Measurements from ENCODE around the gene CHMP3.

The CHMP3 gene

GRCh38 chr2:86543335-86543734 is 19.9 kb downstream of the CHMP3 start:
- Mint-ChIP-seq H3K9me3 (peaks cover 5% of the 10 kb centered on the region), H3K4me3 (no peak overlapping the region), H3K27ac (no peak overlapping the region), H3K4me1 (ENCODE audit: low read depth) (peaks cover 10% of the 10 kb centered on the region), H3K36me3 (ENCODE audit: low read depth) (peaks cover 68% of the 10 kb centered on the region), H3K27me3 (no peaks in the 10 kb centered on the region)
- DNase-seq = no peak

- no peak overlapping the region for H3K4me3 Mint-ChIP-seq
- H3K4me1 Mint-ChIP-seq (ENCODE audit: low read depth) = peaks cover 6% of the 10 kb centered on the region
- no peak for DNase-seq
- H3K36me3 Mint-ChIP-seq (ENCODE audit: low read depth) = peaks cover 68% of the 10 kb centered on the region
- H3K27me3 Mint-ChIP-seq = no peaks in the 10 kb centered on the region
- no peak overlapping the region for H3K27ac Mint-ChIP-seq
- peaks cover 5% of the 10 kb centered on the region for H3K9me3 Mint-ChIP-seq
Observed at GRCh38 chr2:86542814-86543213, 20.4 kb downstream of the CHMP3 start.

GRCh38 chr2:86541334-86541733 is 21.9 kb downstream of the CHMP3 start:
- Mint-ChIP-seq H3K36me3 (ENCODE audit: low read depth) (peaks cover 65% of the 10 kb centered on the region), H3K27ac (no peak overlapping the region), H3K4me3 (no peak overlapping the region), H3K9me3 (peaks cover 8% of the 10 kb centered on the region), H3K4me1 (ENCODE audit: low read depth) (peaks cover 10% of the 10 kb centered on the region), H3K27me3 (no peaks in the 10 kb centered on the region)
- DNase-seq = no peak

GRCh38 chr2:86533589-86533988 is 29.7 kb downstream of the CHMP3 start:
- Mint-ChIP-seq H3K27me3 (no peaks in the 10 kb centered on the region), H3K9me3 (peaks cover 16% of the 10 kb centered on the region), H3K36me3 (ENCODE audit: low read depth) (peaks cover 48% of the 10 kb centered on the region), H3K27ac (no peak overlapping the region), H3K4me1 (ENCODE audit: low read depth) (peaks cover 29% of the 10 kb centered on the region), H3K4me3 (no peak overlapping the region)
- DNase-seq = no peak

GRCh38 chr2:86525421-86526340 is 37.6 kb downstream of the CHMP3 start:
- H3K27me3 Mint-ChIP-seq = no peaks in the 10 kb centered on the region
- no peaks in the 10 kb centered on the region for H3K9me3 Mint-ChIP-seq
- H3K4me1 Mint-ChIP-seq (ENCODE audit: low read depth) = no peaks in the 10 kb centered on the region
- no peak overlapping the region for H3K27ac Mint-ChIP-seq
- no peak overlapping the region for H3K4me3 Mint-ChIP-seq
- DNase-seq = no peak
- H3K36me3 Mint-ChIP-seq (ENCODE audit: low read depth) = peaks cover 44% of the 10 kb centered on the region

GRCh38 chr2:86523491-86523890 is 39.8 kb downstream of the CHMP3 start:
- Mint-ChIP-seq H3K27me3 (no peaks in the 10 kb centered on the region), H3K4me3 (no peak overlapping the region), H3K36me3 (ENCODE audit: low read depth) (peaks cover 33% of the 10 kb centered on the region), H3K4me1 (ENCODE audit: low read depth) (peaks cover under 1% of the 10 kb centered on the region), H3K27ac (no peak overlapping the region), H3K9me3 (peaks cover 2% of the 10 kb centered on the region)
- DNase-seq = no peak

- no peak for DNase-seq
- Mint-ChIP-seq H3K9me3 (peaks cover 2% of the 10 kb centered on the region), H3K27ac (no peak overlapping the region), H3K27me3 (no peaks in the 10 kb centered on the region), H3K4me3 (no peak overlapping the region), H3K36me3 (ENCODE audit: low read depth) (peaks cover 27% of the 10 kb centered on the region), H3K4me1 (ENCODE audit: low read depth) (peaks cover 2% of the 10 kb centered on the region)
Observed at GRCh38 chr2:86522711-86523110, 40.5 kb downstream of the CHMP3 start.

- DNase-seq = no peak
- Mint-ChIP-seq H3K36me3 (ENCODE audit: low read depth) (peaks cover 21% of the 10 kb centered on the region), H3K27me3 (no peaks in the 10 kb centered on the region), H3K27ac (no peak overlapping the region), H3K4me3 (no peak overlapping the region), H3K4me1 (ENCODE audit: low read depth) (peaks cover 2% of the 10 kb centered on the region), H3K9me3 (peaks cover 2% of the 10 kb centered on the region)
Observed at GRCh38 chr2:86521922-86522321, 41.3 kb downstream of the CHMP3 start.

- Mint-ChIP-seq H3K4me3 (no peak overlapping the region), H3K27me3 (no peaks in the 10 kb centered on the region), H3K27ac (no peak overlapping the region), H3K36me3 (ENCODE audit: low read depth) (peaks cover 6% of the 10 kb centered on the region), H3K9me3 (peaks cover 2% of the 10 kb centered on the region), H3K4me1 (ENCODE audit: low read depth) (peaks cover 3% of the 10 kb centered on the region)
- no peak for DNase-seq
Observed at GRCh38 chr2:86520153-86520552, 43.1 kb downstream of the CHMP3 start.

- Mint-ChIP-seq H3K4me3 (no peak overlapping the region), H3K27me3 (no peaks in the 10 kb centered on the region), H3K4me1 (ENCODE audit: low read depth) (peaks cover 8% of the 10 kb centered on the region), H3K36me3 (ENCODE audit: low read depth) (peaks cover 6% of the 10 kb centered on the region), H3K27ac (no peak overlapping the region), H3K9me3 (peaks cover 2% of the 10 kb centered on the region)
- DNase-seq = no peak
Observed at GRCh38 chr2:86519349-86519748, 43.9 kb downstream of the CHMP3 start.

- Mint-ChIP-seq H3K36me3 (ENCODE audit: low read depth) (peaks cover 5% of the 10 kb centered on the region), H3K9me3 (peaks cover 2% of the 10 kb centered on the region), H3K4me3 (no peak overlapping the region), H3K27ac (no peak overlapping the region), H3K4me1 (ENCODE audit: low read depth) (peaks cover 12% of the 10 kb centered on the region), H3K27me3 (no peaks in the 10 kb centered on the region)
- DNase-seq = no peak
Observed at GRCh38 chr2:86518481-86518880, 44.8 kb downstream of the CHMP3 start.

GRCh38 chr2:86513948-86514660 is 49.1 kb downstream of the CHMP3 start:
- H3K27me3 Mint-ChIP-seq = no peaks in the 10 kb centered on the region
- no peaks in the 10 kb centered on the region for H3K9me3 Mint-ChIP-seq
- H3K27ac Mint-ChIP-seq = no peak overlapping the region
- peaks cover 15% of the 10 kb centered on the region for H3K4me1 Mint-ChIP-seq (ENCODE audit: low read depth)
- no peak overlapping the region for H3K4me3 Mint-ChIP-seq
- no peak for DNase-seq
- H3K36me3 Mint-ChIP-seq (ENCODE audit: low read depth) = peaks cover 26% of the 10 kb centered on the region

- Mint-ChIP-seq H3K36me3 (ENCODE audit: low read depth) (peaks cover 37% of the 10 kb centered on the region), H3K27ac (no peak overlapping the region), H3K4me1 (ENCODE audit: low read depth) (peaks cover 12% of the 10 kb centered on the region), H3K4me3 (no peak overlapping the region), H3K9me3 (no peaks in the 10 kb centered on the region), H3K27me3 (no peaks in the 10 kb centered on the region)
- DNase-seq = no peak
Observed at GRCh38 chr2:86512892-86513291, 50.4 kb downstream of the CHMP3 start.

GRCh38 chr2:86512034-86512433 is 51.2 kb downstream of the CHMP3 start:
- Mint-ChIP-seq H3K27me3 (no peaks in the 10 kb centered on the region), H3K36me3 (ENCODE audit: low read depth) (peaks cover 45% of the 10 kb centered on the region), H3K27ac (no peak overlapping the region), H3K4me3 (no peak overlapping the region), H3K9me3 (no peaks in the 10 kb centered on the region), H3K4me1 (ENCODE audit: low read depth) (peaks cover 12% of the 10 kb centered on the region)
- DNase-seq = no peak

GRCh38 chr2:86510436-86510933 is 52.8 kb downstream of the CHMP3 start:
- Mint-ChIP-seq H3K27ac (peak overlapping the region; percentile 19), H3K4me3 (no peak overlapping the region), H3K36me3 (ENCODE audit: low read depth) (peaks cover 58% of the 10 kb centered on the region), H3K27me3 (no peaks in the 10 kb centered on the region), H3K4me1 (ENCODE audit: low read depth) (peaks cover 12% of the 10 kb centered on the region), H3K9me3 (no peaks in the 10 kb centered on the region)
- DNase-seq = no peak

Measured in activated T-cell treated with anti-CD3 and anti-CD28 coated beads, Interleukin-2, amount 50 U/mL, for 24 hours (primary cell).